Stimulated activated CD8-positive, alpha-beta memory T cell treated with anti-CD3 and anti-CD28 coated beads, Interleukin-12 subunit alpha, Interleukin-12 subunit beta, amount 100 ng/mL, for 24 hours (primary cell): ENCODE results near the gene ERBB2.
A peak's percentile ranks its signal among the peaks of the same experiment; 100 is the strongest.

Experiments
- DNase-seq: peaks from one replicate; pipeline ENCODE4 v3.0.0-alpha.2; 2020; ENCODE audit errors: extremely low read depth

The ERBB2 gene

GRCh38 chr17:39665642-39666224, 34.1 kb upstream of the ERBB2 start:
- DNase-seq, result no peak

- DNase-seq, result no peak
These were observed 33.6 kb upstream of the ERBB2 start for GRCh38 chr17:39666231-39666600.

- DNase-seq, result no peak
These were observed 33.1 kb upstream of the ERBB2 start for GRCh38 chr17:39666601-39667261.

DNA sequence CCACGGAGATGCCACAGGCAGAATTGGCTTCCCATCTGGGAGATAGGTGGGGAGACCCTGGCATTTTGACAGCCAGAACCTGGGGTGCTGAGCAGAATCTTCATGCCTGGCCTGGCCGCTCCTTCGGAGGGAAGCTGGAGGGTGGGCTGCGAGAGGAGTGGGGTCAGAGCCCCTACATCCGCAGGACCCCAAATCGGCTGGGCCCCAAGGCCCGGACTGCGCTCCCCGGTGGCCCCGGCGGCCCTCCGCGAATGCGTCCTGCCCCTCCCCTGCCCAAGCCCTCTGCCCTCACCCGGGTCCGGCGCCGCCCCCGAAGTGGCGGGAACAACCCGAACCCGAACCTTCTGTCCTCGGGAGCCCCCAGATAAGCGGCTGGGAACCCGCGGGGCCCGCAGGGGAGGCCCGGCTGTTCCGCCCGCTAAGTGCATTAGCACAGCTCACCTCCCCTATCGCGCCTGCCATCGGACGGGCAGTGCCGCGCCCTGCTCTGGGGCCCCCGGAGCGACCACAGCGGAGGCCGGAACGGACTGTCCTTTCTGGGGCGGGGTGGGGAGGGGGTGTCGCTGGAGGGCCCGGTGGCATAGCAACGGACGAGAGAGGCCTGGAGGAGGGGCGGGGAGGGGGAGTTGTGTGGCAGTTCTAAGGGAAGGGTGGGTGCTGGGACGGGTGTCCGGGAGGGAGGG, 32.5 kb upstream of the ERBB2 start:
- DNase-seq, result no peak

- DNase-seq, result peak; percentile 44
These were observed 31.6 kb upstream of the ERBB2 start, which contains the start of gene PNMT for GRCh38 chr17:39667945-39668924. Gene PNMT (plus strand): TSS chr17:39668453. CDS start chr17:39668476, 23 bp downstream.

GRCh38 chr17:39669897-39670735, 29.7 kb upstream of the ERBB2 start:
- no peak for DNase-seq

- no peak for DNase-seq
These were observed 29.1 kb upstream of the ERBB2 start for GRCh38 chr17:39670746-39671145.

GRCh38 chr17:39671651-39672521, 28.0 kb upstream of the ERBB2 start:
- DNase-seq, result no peak

DNA sequence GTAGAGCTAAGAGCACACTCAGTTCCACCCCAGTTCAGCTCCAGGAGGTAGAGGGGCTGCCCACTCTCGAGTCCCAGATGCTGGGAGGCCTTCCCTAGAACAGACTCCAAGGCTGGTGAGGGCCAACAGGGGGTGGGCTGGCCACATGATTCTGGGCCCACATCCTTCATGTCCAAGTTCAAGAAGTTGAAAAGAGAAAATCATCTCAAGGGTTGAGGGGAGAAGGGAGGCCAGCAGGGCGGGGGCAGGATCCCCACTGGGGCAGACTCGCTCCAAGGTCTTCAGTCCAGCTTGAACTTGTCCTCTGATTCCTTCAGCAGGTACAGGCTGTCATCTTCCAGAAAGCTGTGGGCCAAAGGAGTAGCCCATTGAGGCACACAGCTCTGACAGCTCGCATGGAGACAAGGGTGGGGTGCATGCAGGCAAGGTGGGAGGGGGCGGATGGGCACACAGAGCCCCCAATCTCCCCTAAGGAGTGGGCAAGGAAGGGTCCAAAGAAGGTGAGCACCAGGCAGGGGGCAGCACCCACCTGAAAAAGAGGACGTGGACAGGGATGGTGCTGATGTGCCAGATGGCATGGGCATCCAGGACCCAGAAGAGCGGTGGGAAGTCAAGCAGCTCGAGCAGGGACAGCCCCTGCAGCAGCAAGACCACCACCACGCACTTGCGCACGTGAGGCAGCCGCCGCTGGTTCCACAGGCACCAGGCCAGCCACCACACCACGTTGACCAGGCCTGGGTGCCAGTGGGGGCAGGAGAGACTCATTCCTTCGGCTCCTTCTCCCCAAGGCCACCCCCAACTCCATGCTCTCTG, 27.1 kb upstream of the ERBB2 start:
- no peak for DNase-seq

DNA sequence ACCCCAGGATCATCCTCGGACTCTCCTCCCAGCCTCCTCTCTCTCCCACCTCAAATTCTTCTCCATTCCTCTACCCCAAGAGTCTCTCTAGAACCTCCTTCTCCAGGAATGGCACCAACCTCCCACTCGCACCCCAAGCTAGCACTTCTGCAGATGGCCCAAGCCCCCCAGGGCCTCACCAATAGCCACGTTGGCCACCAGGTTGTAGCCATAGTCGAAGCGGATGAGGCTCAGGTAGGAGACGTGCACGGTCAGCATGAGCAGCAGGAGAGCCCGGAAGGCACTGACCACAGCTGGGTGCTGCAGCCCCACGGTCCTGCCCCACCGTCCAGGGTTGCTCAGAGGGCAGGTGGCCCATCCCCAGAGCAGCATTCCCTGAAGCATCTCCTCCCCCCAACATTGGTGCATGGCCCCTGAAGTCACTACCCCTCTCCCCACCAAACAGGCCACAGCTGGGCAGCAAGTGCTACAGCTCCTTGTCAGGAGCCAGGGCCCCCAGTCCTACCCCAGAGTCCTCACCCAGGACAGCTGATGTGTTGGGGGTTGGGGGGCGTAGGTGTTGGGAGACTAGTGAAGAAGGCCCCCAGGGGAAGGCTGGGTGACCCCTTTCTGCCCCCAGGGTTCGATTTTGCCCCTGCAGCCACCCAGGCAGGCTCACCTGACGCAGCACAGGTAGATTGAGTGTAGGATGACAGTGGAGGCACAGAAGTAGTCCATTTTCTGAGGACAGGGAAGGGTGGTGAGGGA, 26.4 kb upstream of the ERBB2 start:
- no peak for DNase-seq

GRCh38 chr17:39674179-39674578, 25.7 kb upstream of the ERBB2 start:
- no peak for DNase-seq

DNA sequence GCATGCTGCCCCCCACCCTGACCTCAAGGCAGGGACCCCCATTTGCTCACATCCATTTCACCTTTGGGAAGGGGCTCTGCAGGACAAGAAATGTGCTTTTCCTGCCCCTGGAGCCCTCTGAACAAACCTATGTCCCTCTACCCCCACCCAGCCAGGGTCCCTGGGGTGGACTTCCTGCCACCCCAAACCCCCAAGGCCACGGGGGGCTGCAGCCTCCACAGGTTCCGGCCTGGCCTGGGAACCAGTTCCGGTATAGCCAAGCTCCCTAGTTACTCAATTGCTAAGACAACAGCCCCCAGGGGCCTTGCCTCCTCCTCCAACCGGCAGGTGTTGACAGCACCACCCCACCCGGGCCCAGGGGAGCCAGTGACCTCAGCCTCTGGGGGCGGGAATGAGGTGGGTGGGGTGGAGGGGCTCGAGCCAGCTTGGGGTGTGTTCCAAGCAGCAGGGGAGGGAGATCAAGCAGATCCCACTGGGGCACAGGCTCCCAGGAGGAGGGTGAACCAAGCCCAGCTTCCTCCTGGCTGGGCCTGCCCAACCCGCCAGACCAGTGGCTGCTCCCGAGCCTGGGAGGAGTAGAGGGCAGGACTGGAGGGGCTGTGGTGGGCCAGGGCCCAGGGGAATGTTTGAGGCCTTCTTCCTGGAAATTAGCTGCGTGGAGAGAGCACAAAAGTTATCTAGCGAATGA, 25.0 kb upstream of the ERBB2 start:
- no peak for DNase-seq

GRCh38 chr17:39675390-39676082, 24.3 kb upstream of the ERBB2 start:
- no peak for DNase-seq

GRCh38 chr17:39676198-39676819, 23.6 kb upstream of the ERBB2 start:
- no peak for DNase-seq

DNA sequence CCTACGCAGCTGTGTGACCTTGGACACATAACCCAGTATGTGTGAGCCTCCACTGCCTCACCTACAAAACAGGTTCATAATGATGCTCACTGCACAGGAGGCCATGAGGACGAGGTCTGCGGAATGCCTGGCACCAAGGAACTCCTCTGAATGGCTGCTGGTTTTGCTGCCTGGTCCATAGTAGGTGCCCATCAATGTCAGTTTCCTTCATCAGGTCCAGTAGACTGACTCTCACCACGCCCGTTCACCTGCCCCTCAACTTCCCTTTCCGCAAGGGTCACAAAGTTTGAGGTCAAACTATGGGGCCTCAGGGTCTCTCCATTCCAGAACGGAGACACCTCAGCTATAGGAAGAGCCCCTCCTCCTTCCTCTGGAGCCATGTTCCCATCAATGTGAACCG, 22.8 kb upstream of the ERBB2 start:
- no peak for DNase-seq

GRCh38 chr17:39677542-39678339, 22.1 kb upstream of the ERBB2 start:
- DNase-seq, result no peak
